NCI-H345 (cell line): ENCODE results near the gene CD200.
"Not testable (repeated sequence)": the region's sequence is repeated elsewhere in the genome, so short reads cannot be mapped to it uniquely, and the experiment has no call there.

Experiments used
- DNase-seq: peaks from one replicate; lab custom pipeline; 2025; lab: John Stamatoyannopoulos, UW

Gene CD200

DNA sequence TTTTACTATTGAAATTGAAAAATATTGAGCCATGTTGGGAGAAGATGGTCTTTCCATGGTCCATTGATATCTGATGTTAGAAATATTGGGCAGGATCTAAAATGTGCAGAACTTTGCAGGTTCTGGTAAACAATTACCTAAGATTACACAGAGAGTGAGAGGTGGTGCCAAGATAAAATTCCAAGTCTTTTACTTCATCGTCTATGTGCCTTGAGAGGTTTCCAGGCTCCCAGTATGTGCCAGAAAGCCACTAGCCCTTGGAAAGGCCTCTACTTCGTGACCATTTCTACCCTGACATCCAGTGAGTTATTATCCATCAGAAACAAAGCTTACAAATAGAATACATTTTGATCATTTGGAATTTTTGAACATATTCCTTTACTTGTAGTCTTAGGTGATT, 27.6 kb downstream of the CD200 start:
- no peak for DNase-seq

- no peak for DNase-seq
These were observed 29.3 kb downstream of the CD200 start for GRCh38 chr3:112362221-112362620.

- no peak for DNase-seq
These were observed 31.3 kb downstream of the CD200 start for GRCh38 chr3:112364291-112364690.

GRCh38 chr3:112365035-112365434, 32.1 kb downstream of the CD200 start:
- DNase-seq = no peak

DNA sequence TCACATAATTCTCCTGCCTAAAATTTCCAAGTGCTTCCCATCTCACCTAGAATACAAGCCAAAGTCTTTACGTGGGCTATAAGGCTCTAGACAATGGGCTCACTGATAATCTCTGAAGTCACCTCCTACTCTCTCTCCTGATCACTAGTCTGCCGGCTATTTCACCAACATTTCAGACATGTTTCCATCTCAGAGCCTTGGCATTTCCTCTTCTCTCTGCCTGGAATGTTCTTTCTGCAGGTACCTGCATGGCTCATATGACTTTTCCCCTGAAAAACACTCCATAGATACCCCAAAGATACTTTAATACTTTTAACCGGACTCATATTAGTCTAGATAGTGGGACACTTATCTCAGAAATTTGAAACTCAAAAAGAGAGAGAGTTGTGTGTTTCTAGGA, 32.7 kb downstream of the CD200 start:
- no peak for DNase-seq

DNA sequence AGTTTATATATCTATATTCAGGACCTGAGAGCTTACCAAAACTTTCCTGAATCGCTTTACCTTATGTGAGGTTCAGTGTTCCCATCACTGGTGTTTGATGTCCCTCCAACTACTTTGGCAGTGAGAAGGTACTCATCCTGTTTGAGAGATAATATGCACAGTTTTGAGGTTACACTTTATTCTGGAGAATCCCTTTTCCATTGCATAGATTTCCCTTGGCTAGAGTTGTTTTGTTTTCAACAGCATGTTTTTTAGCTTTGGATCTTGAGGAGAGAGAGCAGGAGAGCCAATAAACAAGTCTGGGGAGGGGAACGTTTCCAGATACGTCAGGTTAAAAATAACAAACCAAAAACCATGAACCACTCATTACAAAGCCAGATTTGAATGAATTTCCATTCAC, 33.6 kb downstream of the CD200 start:
- no peak for DNase-seq

- DNase-seq = no peak
These were observed 38.6 kb downstream of the CD200 start for GRCh38 chr3:112371569-112371968.

GRCh38 chr3:112372396-112372795, 39.4 kb downstream of the CD200 start:
- DNase-seq = no peak

GRCh38 chr3:112373476-112373875, 40.5 kb downstream of the CD200 start:
- no peak for DNase-seq

DNA sequence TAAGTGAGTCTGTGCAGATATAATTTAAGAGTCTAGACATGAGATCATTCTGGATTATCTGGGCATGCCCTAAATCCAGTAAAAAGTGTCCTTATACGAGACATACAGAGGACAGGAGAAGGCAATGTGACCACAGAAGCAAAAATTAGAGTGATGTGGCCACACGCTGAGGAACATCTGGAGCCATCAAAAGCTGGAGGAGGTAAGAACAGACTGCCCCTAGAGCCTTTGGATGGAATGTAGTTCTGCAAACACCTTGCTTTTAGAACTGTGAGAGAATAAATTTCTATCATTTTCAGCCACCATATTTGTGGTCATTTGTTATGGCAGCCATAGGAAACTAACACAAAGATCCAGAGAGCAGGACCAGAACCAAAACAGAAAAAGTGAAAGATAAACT, 41.0 kb downstream of the CD200 start:
- DNase-seq = no peak

- DNase-seq = no peak
These were observed 41.4 kb downstream of the CD200 start for GRCh38 chr3:112374333-112374734.

DNA sequence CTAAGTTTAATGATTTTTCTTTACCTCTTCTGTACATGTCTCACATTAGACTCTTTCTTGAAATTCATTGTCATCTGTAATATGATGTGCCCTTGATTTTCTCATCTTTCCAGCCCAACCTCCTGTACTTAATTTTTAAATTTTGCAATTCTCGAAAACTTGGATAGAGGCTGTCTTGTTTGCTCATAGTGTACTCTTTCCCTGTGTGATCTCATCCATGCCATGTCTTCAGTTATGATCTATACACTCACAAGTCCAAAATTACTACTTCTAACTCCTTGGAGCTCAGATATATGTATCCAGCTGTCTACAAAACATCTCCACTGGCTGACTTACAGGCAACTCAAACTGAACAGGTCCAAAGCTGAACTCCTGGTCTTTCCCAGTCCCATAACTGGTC, 42.2 kb downstream of the CD200 start:
- no peak for DNase-seq

GRCh38 chr3:112376241-112376911, 43.4 kb downstream of the CD200 start:
- no peak for DNase-seq

DNA sequence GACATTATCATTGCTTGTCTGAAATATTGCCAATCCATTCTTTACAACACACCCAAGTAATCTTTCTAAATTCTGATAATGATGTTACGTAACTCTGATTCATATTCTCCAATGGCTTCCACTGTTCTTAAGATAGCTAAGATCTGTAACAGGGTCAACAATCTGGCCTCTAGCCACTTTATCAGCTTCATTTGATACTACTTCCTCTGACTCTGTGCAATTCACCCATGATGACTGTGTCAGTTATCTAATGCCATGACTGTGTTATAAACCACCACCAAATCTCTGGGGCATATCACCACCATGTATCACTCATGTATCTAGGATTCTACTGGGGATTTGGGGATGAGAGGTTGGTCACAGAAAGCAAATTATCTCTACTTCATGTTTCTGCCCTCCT, 44.0 kb downstream of the CD200 start:
- no peak for DNase-seq

DNA sequence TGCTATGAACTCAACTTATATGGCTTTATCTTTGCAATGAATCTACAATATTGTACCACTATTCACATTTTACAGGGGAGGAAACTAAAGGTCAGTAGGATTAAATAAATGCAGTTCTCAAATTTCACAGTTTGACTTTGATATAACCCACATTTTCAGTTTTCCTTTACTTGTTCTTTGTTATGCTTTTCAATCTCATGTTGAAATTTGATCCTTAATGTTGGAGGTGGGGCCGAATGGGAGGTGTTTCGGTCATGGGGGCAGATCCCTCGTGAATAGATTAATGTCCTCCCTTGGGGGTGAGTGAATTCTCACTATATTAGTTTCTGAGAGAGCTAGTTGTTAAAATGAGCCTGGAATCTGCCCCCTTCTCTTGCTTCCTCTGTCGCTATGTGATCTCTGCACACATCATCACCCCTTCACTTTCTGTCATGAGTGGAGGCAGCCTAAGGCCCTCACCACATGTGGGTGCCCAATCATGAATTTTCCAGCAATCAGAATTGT, 44.7 kb downstream of the CD200 start:
- no peak for DNase-seq

GRCh38 chr3:112378347-112378746, 45.4 kb downstream of the CD200 start:
- not testable (repeated sequence) for DNase-seq

GRCh38 chr3:112379020-112379690, 46.2 kb downstream of the CD200 start:
- no peak for DNase-seq

- no peak for DNase-seq
These were observed 49.0 kb downstream of the CD200 start for GRCh38 chr3:112381673-112382542.

DNA sequence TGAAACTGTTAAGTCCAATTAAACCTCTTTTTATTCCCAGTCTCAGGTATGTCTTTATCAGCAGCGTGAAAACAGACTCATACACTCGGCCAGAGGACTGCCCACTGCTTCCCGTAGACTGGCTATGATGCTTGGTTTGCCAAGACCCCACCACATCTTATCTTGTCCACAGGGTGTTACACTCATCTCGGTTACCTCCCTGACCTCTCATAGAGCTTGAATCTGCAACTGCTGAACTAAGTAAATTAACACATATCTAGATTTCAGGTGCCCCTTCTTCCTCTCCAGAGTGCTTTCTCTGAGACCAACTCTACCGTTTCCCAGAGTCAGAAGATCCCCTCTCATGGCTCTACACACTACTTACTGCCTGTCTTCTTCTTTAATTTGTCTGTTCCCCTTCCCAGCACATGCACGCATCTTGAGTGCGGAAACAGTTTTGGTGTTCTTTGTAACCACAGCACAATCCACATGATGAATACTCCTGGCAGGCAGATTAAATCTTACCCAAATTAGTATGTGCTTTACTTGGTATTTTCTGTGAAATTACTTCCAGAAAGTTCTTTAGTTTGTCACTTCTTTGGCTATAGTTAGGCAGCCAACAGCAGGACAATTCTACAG, 49.7 kb downstream of the CD200 start:
- DNase-seq = no peak

DNA sequence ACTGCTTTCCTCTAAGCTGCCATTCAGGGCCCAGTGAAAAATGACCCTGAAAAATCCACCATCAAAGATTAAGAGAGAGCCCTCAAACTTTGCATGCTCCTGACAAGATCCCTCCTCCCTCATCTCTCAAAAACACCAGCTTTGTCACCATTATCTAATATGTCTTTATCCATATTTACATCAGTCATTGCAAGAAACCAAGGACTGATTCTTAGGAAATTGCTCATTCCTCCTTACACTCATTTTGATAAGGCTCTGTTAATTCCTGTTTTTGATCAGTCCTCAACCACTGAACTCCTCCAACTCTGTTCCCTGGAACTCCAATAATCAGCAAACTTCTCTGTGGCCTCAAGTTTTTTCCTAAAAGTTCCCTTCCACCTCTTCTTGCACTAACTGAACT, 51.8 kb downstream of the CD200 start:
- no peak for DNase-seq

DNA sequence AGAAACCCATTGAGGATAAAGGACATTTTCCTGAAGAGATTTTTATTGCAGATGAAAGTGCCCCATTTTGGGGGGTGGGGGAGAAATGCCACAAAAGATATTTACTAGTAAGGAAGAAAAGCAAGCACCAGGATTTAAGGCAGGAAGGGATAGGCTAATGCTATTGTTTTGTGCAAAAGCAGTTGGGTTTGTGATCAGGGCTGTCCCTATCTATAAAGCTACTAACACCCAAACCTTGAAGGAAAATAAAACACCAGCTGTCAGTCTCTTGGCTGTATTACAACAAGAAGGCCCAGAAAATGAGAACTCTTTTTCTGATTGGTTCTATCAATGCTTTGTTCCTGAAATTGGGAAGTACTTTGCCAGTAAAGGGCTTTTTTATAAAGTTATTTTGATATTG, 56.0 kb downstream of the CD200 start:
- DNase-seq = no peak

- DNase-seq = no peak
These were observed 57.0 kb downstream of the CD200 start for GRCh38 chr3:112389961-112390360.
